Measurements from ENCODE around the gene DLG1. TPM values are rescaled to one million over a fixed set of nuclear protein-coding genes. Genes with fewer than 3 reads are reported as not detected.

The DLG1 gene
- total RNA-seq, 1 experiment from 2014 or later, result 89.8 TPM

DNA sequence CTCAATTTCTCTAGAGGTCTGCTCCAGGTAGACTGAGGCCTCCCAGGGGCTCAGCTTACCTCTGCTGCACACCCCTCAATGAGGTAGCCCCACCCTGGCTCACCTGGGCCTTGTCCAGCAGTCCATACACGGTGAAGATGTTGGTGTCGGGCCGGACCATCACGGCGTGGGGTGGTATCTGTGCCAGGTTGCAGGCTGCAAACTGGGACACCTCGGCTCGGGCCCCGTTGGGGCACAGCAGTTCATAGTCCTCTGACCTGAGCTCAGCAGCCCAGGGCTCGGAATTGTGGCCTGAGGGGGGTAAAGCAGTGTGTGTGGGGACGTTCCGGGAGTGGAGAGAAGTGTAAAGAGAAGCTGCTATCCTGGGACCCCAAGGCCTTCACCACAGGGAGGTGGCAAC is 292.0 kb downstream of the DLG1 start:
- Histone ChIP-seq H3K9me3 (ENCODE audit: control insufficient read depth in 1 of 2, insufficient read depth in 1 of 2, low read depth in 1 of 2, low read length in 2 of 2) (no peaks in the 10 kb centered on the region), H3K36me3 (ENCODE audit: control insufficient read depth in 1 of 2, insufficient read depth in 2 of 2, low read length in 2 of 2) (no peaks in the 10 kb centered on the region), H3K79me2 (ENCODE audit: insufficient read depth, low read length) (no peaks in the 10 kb centered on the region), H2AFZ (ENCODE audit: low read depth, low read length, poor library complexity, severe bottlenecking) (no peak overlapping the region), H3K4me3 (replicated peaks in 1 of 2; ENCODE audit: low read depth in 1 of 2, low read length in 2 of 2) (no peak overlapping the region), H3K27ac (ENCODE audit: low read depth, low read length) (no peak overlapping the region), H3K4me2 (ENCODE audit: low read length) (no peak overlapping the region; the same call in 1 of the 2 replicates), H3K4me1 (ENCODE audit: control insufficient read depth in 1 of 2, insufficient read depth in 2 of 2, low read length in 2 of 2) (peaks cover 21 to 45% of the 10 kb centered on the region in 2 experiments; a peak in 3 of 4 replicates), H3K27me3 (ENCODE audit: insufficient read depth, low read length) (no peaks in the 10 kb centered on the region), H3K9me2 (ENCODE audit: insufficient read depth) (no peaks in the 10 kb centered on the region), H3K9ac (ENCODE audit: low read length) (no peak overlapping the region), H4K20me1 (ENCODE audit: insufficient read depth) (no peaks in the 10 kb centered on the region)
- intact Hi-C loops (cut with micrococcal nuclease), result no loop called here
- ChIA-PET RAD21 (ENCODE audit: low non-redundant PET in 1 of 2, low total read pairs in 2 of 2, uncharacterized antibody in 2 of 2, unreplicated experiment in 2 of 2) (no interaction called here), CTCF (no interaction called here), POLR2A (no interaction called here)
- DNase-seq (ENCODE audit: low read depth, low spot score) (no peak), ATAC-seq (no peak)
- TF ChIP-seq POLR2A (IDR thresholded peaks at IDR 0.05; ENCODE audit: borderline replicate concordance, extremely low read depth, insufficient read depth, insufficient read length), result no peak
- TF ChIP-seq CTCF (IDR thresholded peaks at IDR 0.05 in 2 of 3, conservative IDR thresholded peaks at IDR 0.05 in 1 of 3; ENCODE audit: borderline replicate concordance in 1 of 3, insufficient read depth in 1 of 3, low read depth in 2 of 3, low read length in 2 of 3), result no peak
- no peak for TF ChIP-seq TCF7L2 (IDR thresholded peaks at IDR 0.05; ENCODE audit: borderline replicate concordance, extremely low read depth, insufficient read depth, insufficient read length)
- no peak for TF ChIP-seq CEBPB (IDR thresholded peaks at IDR 0.05; ENCODE audit: low read depth)
- no peak for TF ChIP-seq JUND (IDR thresholded peaks at IDR 0.05)
- TF ChIP-seq SIN3A (IDR thresholded peaks at IDR 0.05; ENCODE audit: low read depth), result no peak
- no peak for TF ChIP-seq EGR1 (IDR thresholded peaks at IDR 0.05; ENCODE audit: low read depth)
- no peak for TF ChIP-seq RAD21 (IDR thresholded peaks at IDR 0.05; ENCODE audit: low read depth)
- no peak for TF ChIP-seq ZBTB33 (IDR thresholded peaks at IDR 0.05; ENCODE audit: extremely low read depth, insufficient replicate concordance, low read length)
- TF ChIP-seq REST (IDR thresholded peaks at IDR 0.05; ENCODE audit: low read depth), result no peak
- TF ChIP-seq, protein P1, sequence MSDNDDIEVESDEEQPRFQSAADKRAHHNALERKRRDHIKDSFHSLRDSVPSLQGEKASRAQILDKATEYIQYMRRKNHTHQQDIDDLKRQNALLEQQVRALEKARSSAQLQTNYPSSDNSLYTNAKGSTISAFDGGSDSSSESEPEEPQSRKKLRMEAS (IDR thresholded peaks at IDR 0.05), result no peak
- TF ChIP-seq EZH2phosphoT487 (IDR thresholded peaks at IDR 0.05; ENCODE audit: borderline replicate concordance), result no peak
- BruUV-seq (replicated peaks), result no TSS peak

Measured in HCT116 (cell line).